Activated CD4-positive, CD25-positive, alpha-beta regulatory T cell treated with anti-CD3 and anti-CD28 coated beads, Interleukin-2, amount 50 U/mL, for 24 hours (primary cell): Measurements from ENCODE around the gene LARP1B.
"Not testable (repeated sequence)": the region's sequence is repeated elsewhere in the genome, so short reads cannot be mapped to it uniquely, and the experiment has no call there.

ENCODE experiments used
- ATAC-seq, 2 donors: fragments of 150-1000 bp; cut with Tn5 transposase; one replicate each; pipeline ENCODE4 v1.10.0; 2021; ENCODE audit warnings: mild to moderate bottlenecking in 1 of 2, moderate library complexity in 1 of 2

LARP1B gene

GRCh38 chr4:128060699-128061565 is at the start of gene LARP1B:
LARP1B (plus strand) TSS chr4:128061312; CDS start chr4:128074952, 13,640 bp downstream.
- ATAC-seq, result peak; percentile 91

- ATAC-seq, result no peak
Measured at GRCh38 chr4:128025319-128025718, 35.8 kb upstream of the LARP1B start.

- no peak for ATAC-seq
Measured at GRCh38 chr4:128029907-128030306, 31.2 kb upstream of the LARP1B start.

GRCh38 chr4:128031756-128032384 is 29.2 kb upstream of the LARP1B start:
- no peak for ATAC-seq

DNA sequence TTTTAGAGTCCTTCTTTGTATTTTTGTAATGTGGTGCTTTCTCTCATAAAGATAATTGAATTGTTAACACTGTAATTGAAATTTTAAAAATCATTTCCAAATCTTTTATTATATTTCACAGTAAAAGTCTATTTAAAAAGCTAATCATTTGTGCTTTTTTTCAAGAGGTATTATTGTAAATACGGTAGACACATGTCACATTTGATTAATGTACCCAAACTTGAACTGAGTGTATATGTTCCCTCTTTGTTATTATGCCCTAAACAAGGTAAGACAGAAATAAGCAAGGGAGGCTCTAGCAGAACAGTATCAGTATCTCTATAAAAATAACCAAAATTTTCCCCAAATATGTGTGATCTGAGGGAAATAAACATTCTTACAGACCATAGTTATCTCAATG is 21.5 kb upstream of the LARP1B start:
- no peak for ATAC-seq

DNA sequence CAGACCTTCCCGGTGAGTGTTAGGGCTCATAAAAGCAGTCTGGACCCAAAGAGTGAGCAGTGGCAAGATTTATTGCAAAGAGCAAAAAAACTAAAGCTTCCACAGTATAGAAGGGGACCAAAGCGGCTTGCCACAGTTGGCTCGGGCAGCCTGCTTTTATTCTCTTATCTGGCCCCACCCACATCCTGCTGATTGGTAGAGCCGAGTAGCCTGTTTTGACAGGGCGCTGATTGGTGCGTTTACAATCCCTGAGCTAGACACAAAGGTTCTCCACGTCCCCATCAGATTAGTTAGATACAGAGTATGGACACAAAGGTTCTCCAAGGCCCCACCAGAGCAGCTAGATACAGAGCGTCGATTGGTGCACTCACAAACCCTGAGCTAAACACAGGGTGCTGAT is 14.1 kb upstream of the LARP1B start:
- ATAC-seq, result not testable (repeated sequence)

DNA sequence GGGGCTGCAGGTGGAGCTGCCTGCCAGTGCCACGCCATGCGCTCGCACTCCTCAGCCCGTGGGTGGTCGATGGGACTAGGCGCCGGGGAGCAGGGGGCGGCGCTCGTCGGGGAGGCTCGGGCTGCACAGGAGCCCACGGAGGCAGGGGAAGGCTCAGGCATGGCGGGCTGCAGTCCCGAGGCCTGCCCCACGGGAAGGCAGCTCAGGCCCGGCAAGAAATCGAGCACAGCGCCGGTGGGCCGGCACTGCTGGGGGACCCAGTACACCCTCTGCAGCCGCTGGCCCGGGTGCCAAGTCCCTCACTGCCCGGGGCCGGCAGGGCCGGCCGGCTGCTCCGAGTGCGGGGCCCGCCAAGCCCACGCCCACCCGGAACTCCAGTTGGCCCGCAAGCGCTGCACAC is 13.6 kb upstream of the LARP1B start:
- ATAC-seq, result not testable (repeated sequence)

GRCh38 chr4:128051229-128051628 is 9.9 kb upstream of the LARP1B start:
- not testable (repeated sequence) for ATAC-seq

GRCh38 chr4:128054907-128055306 is 6.2 kb upstream of the LARP1B start:
- ATAC-seq, result not testable (repeated sequence)

DNA sequence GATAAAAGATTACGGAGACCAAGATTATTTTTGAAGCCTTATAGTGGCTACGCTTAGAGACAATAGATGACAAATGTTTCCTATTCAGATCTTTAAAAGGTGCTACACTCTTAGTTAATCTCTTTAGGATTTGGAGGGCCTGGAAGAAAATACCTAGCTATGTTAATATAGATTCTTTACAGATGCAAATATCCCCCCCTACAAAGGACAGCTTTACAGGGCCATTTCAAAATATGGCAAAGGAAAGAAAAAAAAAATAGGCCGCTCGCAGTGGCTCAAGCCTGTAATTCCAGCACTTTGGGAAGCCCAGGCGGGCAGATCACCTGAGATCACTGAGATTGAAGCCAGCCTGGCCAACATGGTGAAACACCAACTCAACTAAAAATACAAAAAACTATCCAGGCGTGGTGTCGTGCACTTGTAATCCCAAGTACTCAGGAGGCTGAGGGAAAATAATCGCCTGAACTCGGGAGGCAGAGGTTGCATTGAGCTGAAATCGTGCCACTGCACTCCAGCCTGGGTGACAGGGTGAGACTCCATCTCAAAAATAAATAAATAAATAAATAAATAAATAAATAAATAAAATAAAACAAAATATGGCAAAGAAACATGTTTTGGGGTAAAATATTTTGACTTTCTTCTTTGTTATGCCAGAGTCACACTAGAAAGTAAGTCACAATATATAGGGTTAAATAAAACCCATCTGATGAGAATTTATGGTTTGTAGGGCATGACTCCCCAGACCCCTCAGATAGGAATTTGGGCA is 5.5 kb upstream of the LARP1B start:
- ATAC-seq, result not testable (repeated sequence)

GRCh38 chr4:128056396-128056795 is 4.7 kb upstream of the LARP1B start:
- ATAC-seq, result no peak

- ATAC-seq, result no peak
Measured at GRCh38 chr4:128060121-128060698, 902 bp upstream of the LARP1B start.

GRCh38 chr4:128061566-128062536 is 739 bp downstream of the LARP1B start:
- peak; percentile 33 to 47 for ATAC-seq

DNA sequence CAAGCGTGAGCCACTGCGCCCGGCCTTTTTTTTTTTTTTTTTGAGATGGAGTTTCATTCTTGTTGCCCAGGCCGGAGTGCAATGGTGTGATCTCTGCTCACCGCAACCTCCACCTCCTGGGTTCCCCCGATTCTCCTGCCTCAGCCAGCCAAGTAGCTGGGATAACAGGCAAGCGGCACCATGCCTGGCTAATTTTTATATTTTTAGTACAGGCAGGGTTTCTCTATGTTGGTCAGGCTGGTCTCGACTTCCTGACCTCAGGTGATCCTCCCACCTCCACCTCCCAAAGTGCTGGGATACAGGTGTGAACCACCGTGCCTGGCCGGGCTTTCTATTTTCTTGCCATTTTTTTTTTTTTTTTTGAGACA is 5.3 kb downstream of the LARP1B start:
- ATAC-seq, result not testable (repeated sequence)

DNA sequence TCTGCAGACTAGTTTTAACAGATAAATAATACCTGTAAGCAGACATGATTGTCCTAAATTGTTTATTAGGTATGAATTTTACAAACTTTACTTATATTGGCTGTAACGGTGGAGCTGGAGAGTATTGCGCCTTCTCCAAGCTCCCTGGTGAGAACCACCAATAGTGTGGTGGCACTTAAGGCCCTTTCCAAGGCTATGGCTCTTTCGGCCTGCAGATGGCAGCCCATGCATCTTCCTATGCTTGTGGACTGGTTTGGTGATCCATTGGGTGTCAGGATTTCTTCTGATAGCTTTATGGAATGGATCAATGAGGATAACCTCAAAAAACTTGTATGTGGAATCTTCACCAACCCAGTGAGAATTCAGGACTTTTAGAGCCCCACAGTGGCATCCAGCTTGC is 7.8 kb downstream of the LARP1B start:
- ATAC-seq, result no peak

GRCh38 chr4:128076464-128076863 is 15.4 kb downstream of the LARP1B start:
- ATAC-seq, result no peak

DNA sequence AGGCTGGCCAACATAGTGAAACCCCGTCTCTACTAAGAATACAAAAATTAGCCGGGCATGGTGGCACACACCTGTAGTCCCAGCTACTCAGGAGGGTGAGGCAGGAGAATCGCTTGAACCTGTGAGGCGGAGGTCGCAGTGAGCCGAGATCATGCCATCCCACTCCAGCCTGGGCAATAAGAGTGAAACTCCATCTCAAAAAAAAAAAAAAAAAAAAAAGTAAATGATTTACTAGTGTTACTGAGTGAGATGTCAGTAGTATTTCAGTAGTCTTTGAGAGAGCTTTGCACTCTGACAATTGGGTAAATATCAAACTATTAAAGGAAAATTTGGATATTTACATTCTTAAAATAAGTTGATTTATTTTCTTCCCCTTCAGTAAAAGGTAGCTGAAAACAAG is 34.2 kb downstream of the LARP1B start:
- ATAC-seq, result not testable (repeated sequence)

DNA sequence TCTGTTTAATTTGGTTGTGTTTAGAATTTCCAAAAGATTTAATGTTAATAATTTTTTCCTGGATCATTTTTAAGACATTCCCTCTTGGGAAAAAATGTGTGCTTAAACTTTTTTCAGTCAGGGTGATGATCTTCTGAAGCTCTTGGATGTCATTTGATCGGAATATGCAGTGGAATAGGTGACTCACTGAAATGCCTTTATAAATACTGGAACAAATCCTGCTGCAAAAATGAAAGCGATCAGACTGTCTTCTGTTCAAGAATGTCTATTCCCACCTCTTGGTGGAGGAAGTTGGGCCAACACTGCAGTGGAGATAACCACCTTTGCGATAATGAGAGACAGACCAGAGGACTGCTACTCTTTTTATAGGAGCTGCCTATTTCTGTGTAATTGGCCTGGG is 46.7 kb downstream of the LARP1B start:
- ATAC-seq, result no peak

DNA sequence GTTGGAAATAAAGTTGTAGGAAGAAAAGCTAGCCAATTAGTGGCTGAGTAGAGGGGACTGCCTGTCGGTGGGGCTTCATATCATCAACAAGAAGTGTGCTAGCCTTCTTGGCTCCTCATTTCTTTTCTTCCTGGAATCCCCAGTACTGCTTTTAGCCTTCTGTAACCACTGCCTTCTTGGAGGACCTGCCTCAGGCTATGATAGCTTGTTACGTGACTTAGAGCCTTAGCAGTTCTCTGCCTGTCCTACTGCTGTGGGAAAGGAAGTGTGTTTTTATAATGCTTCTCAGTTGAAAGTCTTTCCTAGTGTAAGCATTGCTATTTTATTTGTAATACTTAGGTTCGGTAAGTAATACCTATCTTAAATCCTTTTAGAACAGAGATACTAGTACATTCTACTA is 61.9 kb downstream of the LARP1B start:
- no peak for ATAC-seq

DNA sequence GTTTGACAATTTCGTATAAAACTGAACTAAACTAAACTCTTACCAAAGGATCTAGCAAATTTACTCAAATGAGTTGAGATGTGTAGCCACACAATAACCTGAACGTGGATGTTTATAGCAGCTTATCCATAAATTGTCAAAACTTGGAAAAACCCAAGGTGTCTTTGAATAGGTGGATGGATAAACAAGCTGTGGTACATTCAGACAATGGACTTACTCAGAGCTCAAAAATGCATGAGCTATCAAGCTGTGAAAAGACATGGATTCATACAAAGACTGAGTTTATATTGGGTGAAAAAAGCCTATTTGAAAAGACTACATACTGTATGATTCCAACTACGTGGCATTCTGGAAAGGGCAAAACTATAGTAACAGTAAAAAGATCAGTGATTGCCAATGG is 69.5 kb downstream of the LARP1B start:
- no peak for ATAC-seq

DNA sequence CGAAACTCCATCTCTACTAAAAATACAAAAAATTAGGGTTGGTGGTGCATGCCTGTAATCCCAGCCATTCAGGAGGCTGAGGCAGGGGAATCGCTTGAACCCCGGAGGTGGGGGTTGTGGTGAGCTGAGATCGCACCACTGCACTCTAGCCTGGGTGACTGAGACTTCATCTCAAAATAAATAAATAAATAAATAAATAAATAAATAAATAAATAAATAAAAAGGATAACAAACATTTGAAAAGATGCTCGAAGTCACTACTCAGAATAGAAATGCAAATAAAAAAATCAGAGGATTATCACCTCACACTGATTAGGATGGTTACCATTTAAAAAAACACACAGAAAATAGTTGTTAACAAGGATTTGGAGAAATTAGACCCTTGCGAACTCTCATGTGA is 73.8 kb downstream of the LARP1B start:
- ATAC-seq, result no peak

- ATAC-seq, result no peak
Measured at GRCh38 chr4:128135391-128135790, 74.3 kb downstream of the LARP1B start.
